Keratinocyte (primary cell): Measurements from ENCODE around the gene SEMA4D.

Experiments
- CTCF ChIP-seq, 3 experiments: IDR thresholded peaks in 1 of 3; conservative IDR thresholded peaks in 1 of 3; optimal IDR thresholded peaks in 1 of 3; 2 replicates in 2 of 3; 3 replicates in 1 of 3; pipeline versions ENCODE3 to v1.5.1; 2011; ENCODE audit warnings: low read length in 3 of 3, mild to moderate bottlenecking in 3 of 3, moderate library complexity in 2 of 3, control low read depth in 1 of 3, inconsistent platforms in 1 of 3; ENCODE audit not compliant: insufficient read depth in 2 of 3; ENCODE audit errors: extremely low read depth in 1 of 3
- EZH2 ChIP-seq: IDR thresholded peaks from one replicate; pipeline ENCODE4 v1.6.1; 2012; ENCODE audit warnings: inconsistent platforms, mild to moderate bottlenecking, low read length, moderate library complexity

GRCh38 chr9:89440046-89440445 is 57.9 kb downstream of the SEMA4D start:
- TF ChIP-seq CTCF (optimal IDR thresholded peaks at IDR 0.05 in 1 of 3, IDR thresholded peaks at IDR 0.05 in 1 of 3, conservative IDR thresholded peaks at IDR 0.05 in 1 of 3; ENCODE audit: extremely low read depth in 1 of 3, insufficient read depth in 2 of 3, low read length in 3 of 3) (no peak), EZH2 (no peak)
